HEK293 (cell line): ENCODE data around the gene CDC42BPA.

Source experiments
- BCL11A ChIP-seq: fragments of 450-650 bp; formaldehyde crosslinking; IDR thresholded peaks from 2 replicates; pipeline ENCODE4 v1.5.1; 2016; ENCODE audit warnings: low read depth, missing biosample characterization, missing genetic modification characterization
- REPIN1 ChIP-seq: fragments of 450-650 bp; formaldehyde crosslinking; IDR thresholded peaks from 2 replicates; pipeline ENCODE4 v1.5.1; 2017; ENCODE audit warnings: missing biosample characterization, missing genetic modification characterization, low read depth
- ZNF561 ChIP-seq: fragments of 450-650 bp; IDR thresholded peaks from 2 replicates; pipeline ENCODE4 v1.5.1; 2018; ENCODE audit warnings: missing biosample characterization, missing genetic modification characterization, borderline replicate concordance
- ZNF660 ChIP-seq: fragments of 450-650 bp; IDR thresholded peaks from 2 replicates; pipeline ENCODE4 v1.5.1; 2018; ENCODE audit warnings: missing biosample characterization, mild to moderate bottlenecking, missing genetic modification characterization
- TF ChIP-seq, protein P1 (sequence below): fragments of 450-650 bp; formaldehyde crosslinking; IDR thresholded peaks from 2 replicates; pipeline ENCODE4 v1.5.1; 2016; ENCODE audit warnings: missing biosample characterization, missing genetic modification characterization
- TF ChIP-seq, protein P2 (sequence below): fragments of 450-650 bp; formaldehyde crosslinking; IDR thresholded peaks from 2 replicates; pipeline ENCODE4 v1.5.1; 2016; ENCODE audit warnings: missing biosample characterization, missing genetic modification characterization
- TF ChIP-seq, protein P3 (sequence below): fragments of 450-650 bp; formaldehyde crosslinking; IDR thresholded peaks from 2 replicates; pipeline ENCODE4 v1.5.1; 2016; ENCODE audit warnings: missing biosample characterization, missing genetic modification characterization
- TF ChIP-seq, protein P4 (sequence below): fragments of 450-650 bp; formaldehyde crosslinking; IDR thresholded peaks from 2 replicates; pipeline ENCODE4 v1.5.1; 2016; ENCODE audit warnings: missing biosample characterization, missing genetic modification characterization, borderline replicate concordance
- TF ChIP-seq, protein P5 (sequence below): fragments of 450-650 bp; formaldehyde crosslinking; IDR thresholded peaks from 2 replicates; pipeline ENCODE4 v1.5.1; 2016; ENCODE audit warnings: missing biosample characterization, missing genetic modification characterization, borderline replicate concordance
- TF ChIP-seq, protein P6 (sequence below): fragments of 450-650 bp; formaldehyde crosslinking; IDR thresholded peaks from 2 replicates; pipeline ENCODE4 v1.5.1; 2016; ENCODE audit warnings: missing biosample characterization, missing genetic modification characterization

DNA sequence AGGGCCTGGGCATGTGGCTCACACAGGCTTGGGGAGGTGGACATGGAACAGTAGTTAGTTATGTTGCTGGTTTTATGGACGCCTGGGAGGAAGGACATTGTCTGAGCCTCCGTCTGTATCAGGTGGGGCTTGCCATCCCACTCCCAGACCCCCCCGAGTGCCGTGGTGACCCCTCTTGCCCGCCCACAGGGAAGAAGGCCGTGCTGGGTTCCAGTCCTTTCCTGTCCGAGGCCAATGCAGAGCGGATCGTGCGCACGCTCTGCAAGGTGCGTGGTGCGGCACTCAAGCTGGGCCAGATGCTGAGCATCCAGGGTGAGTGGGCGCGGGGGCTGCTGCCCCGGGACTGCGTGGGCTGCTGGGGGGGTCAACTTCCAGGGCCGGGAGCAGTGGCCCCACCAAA, 336.5 kb downstream of the CDC42BPA start:
- TF ChIP-seq, protein P1, sequence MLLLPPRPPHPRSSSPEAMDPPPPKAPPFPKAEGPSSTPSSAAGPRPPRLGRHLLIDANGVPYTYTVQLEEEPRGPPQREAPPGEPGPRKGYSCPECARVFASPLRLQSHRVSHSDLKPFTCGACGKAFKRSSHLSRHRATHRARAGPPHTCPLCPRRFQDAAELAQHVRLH (tag by site-specific recombination): no peak
- TF ChIP-seq, protein P2, sequence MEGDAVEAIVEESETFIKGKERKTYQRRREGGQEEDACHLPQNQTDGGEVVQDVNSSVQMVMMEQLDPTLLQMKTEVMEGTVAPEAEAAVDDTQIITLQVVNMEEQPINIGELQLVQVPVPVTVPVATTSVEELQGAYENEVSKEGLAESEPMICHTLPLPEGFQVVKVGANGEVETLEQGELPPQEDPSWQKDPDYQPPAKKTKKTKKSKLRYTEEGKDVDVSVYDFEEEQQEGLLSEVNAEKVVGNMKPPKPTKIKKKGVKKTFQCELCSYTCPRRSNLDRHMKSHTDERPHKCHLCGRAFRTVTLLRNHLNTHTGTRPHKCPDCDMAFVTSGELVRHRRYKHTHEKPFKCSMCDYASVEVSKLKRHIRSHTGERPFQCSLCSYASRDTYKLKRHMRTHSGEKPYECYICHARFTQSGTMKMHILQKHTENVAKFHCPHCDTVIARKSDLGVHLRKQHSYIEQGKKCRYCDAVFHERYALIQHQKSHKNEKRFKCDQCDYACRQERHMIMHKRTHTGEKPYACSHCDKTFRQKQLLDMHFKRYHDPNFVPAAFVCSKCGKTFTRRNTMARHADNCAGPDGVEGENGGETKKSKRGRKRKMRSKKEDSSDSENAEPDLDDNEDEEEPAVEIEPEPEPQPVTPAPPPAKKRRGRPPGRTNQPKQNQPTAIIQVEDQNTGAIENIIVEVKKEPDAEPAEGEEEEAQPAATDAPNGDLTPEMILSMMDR (tag by site-specific recombination): no peak
- TF ChIP-seq REPIN1: no peak
- no peak for TF ChIP-seq ZNF561 (tag by site-specific recombination)
- TF ChIP-seq, protein P3, sequence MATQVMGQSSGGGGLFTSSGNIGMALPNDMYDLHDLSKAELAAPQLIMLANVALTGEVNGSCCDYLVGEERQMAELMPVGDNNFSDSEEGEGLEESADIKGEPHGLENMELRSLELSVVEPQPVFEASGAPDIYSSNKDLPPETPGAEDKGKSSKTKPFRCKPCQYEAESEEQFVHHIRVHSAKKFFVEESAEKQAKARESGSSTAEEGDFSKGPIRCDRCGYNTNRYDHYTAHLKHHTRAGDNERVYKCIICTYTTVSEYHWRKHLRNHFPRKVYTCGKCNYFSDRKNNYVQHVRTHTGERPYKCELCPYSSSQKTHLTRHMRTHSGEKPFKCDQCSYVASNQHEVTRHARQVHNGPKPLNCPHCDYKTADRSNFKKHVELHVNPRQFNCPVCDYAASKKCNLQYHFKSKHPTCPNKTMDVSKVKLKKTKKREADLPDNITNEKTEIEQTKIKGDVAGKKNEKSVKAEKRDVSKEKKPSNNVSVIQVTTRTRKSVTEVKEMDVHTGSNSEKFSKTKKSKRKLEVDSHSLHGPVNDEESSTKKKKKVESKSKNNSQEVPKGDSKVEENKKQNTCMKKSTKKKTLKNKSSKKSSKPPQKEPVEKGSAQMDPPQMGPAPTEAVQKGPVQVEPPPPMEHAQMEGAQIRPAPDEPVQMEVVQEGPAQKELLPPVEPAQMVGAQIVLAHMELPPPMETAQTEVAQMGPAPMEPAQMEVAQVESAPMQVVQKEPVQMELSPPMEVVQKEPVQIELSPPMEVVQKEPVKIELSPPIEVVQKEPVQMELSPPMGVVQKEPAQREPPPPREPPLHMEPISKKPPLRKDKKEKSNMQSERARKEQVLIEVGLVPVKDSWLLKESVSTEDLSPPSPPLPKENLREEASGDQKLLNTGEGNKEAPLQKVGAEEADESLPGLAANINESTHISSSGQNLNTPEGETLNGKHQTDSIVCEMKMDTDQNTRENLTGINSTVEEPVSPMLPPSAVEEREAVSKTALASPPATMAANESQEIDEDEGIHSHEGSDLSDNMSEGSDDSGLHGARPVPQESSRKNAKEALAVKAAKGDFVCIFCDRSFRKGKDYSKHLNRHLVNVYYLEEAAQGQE (tag by site-specific recombination): no peak
- TF ChIP-seq, protein P4, sequence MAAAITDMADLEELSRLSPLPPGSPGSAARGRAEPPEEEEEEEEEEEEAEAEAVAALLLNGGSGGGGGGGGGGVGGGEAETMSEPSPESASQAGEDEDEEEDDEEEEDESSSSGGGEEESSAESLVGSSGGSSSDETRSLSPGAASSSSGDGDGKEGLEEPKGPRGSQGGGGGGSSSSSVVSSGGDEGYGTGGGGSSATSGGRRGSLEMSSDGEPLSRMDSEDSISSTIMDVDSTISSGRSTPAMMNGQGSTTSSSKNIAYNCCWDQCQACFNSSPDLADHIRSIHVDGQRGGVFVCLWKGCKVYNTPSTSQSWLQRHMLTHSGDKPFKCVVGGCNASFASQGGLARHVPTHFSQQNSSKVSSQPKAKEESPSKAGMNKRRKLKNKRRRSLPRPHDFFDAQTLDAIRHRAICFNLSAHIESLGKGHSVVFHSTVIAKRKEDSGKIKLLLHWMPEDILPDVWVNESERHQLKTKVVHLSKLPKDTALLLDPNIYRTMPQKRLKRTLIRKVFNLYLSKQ (tag by site-specific recombination): no peak
- no peak for TF ChIP-seq BCL11A (tag by site-specific recombination)
- TF ChIP-seq, protein P5, sequence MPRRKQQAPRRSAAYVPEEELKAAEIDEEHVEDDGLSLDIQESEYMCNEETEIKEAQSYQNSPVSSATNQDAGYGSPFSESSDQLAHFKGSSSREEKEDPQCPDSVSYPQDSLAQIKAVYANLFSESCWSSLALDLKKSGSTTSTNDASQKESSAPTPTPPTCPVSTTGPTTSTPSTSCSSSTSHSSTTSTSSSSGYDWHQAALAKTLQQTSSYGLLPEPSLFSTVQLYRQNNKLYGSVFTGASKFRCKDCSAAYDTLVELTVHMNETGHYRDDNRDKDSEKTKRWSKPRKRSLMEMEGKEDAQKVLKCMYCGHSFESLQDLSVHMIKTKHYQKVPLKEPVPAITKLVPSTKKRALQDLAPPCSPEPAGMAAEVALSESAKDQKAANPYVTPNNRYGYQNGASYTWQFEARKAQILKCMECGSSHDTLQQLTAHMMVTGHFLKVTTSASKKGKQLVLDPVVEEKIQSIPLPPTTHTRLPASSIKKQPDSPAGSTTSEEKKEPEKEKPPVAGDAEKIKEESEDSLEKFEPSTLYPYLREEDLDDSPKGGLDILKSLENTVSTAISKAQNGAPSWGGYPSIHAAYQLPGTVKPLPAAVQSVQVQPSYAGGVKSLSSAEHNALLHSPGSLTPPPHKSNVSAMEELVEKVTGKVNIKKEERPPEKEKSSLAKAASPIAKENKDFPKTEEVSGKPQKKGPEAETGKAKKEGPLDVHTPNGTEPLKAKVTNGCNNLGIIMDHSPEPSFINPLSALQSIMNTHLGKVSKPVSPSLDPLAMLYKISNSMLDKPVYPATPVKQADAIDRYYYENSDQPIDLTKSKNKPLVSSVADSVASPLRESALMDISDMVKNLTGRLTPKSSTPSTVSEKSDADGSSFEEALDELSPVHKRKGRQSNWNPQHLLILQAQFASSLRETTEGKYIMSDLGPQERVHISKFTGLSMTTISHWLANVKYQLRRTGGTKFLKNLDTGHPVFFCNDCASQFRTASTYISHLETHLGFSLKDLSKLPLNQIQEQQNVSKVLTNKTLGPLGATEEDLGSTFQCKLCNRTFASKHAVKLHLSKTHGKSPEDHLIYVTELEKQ: no peak
- TF ChIP-seq, protein P6, sequence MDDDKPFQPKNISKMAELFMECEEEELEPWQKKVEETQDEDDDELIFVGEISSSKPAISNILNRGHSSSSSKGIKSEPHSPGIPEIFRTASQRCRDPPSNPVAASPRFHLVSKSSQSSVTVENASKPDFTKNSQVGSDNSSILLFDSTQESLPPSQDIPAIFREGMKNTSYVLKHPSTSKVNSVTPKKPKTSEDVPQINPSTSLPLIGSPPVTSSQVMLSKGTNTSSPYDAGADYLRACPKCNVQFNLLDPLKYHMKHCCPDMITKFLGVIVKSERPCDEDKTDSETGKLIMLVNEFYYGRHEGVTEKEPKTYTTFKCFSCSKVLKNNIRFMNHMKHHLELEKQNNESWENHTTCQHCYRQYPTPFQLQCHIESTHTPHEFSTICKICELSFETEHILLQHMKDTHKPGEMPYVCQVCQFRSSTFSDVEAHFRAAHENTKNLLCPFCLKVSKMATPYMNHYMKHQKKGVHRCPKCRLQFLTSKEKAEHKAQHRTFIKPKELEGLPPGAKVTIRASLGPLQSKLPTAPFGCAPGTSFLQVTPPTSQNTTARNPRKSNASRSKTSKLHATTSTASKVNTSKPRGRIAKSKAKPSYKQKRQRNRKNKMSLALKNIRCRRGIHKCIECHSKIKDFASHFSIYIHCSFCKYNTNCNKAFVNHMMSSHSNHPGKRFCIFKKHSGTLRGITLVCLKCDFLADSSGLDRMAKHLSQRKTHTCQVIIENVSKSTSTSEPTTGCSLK: no peak
- no peak for TF ChIP-seq ZNF660 (tag by site-specific recombination)
